ENCODE measurements around the gene DIAPH1.

The DIAPH1 gene

DNA sequence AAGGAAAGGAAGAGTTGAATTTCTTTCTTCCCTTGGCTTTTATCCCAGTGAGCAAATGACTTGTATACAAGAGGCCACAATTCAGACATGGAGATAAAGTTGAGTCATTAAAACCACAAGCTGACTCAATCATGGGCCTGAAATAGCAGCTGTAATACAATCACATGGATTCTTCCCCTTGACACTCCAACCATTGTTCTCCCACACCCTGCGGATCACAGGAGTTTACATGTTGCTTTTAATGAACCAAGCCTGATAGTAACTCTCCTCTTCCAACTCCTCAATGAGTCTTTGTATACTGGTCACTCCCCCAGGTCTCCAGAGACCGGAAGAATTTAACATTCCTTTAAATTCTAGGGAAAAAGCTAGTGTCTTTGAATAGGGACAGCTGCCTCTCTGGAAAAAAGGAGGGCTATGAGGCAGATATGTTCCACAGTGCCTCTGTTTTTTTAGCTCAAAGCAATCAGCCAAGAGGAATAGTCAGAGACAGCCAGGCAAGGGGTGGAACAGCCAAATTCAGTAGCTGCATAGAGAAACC is 97.5 kb downstream of the DIAPH1 start:
- H3K4me1 ChIP-seq (ENCODE audit: control insufficient read depth, insufficient read depth, low read depth, low read length), result peaks cover 17% of the 10 kb centered on the region
- peak overlapping the region; percentile 85 for H3K9ac ChIP-seq (ENCODE audit: low read length)
- peak overlapping the region in 1 of 2 experiments; percentile 20 for H3K4me3 ChIP-seq (ENCODE audit: insufficient read depth in 1 of 2, low read depth in 1 of 2, low read length in 2 of 2)
- H2AFZ ChIP-seq (ENCODE audit: low read depth, low read length), result no peak overlapping the region
- H3K4me2 ChIP-seq (ENCODE audit: low read length, poor library complexity, severe bottlenecking), result no peak overlapping the region
- peak overlapping the region; percentile 38 for H4K8ac ChIP-seq (ENCODE audit: low read length)
- no peak overlapping the region for H2BK15ac ChIP-seq (ENCODE audit: low read depth, poor library complexity, severe bottlenecking)
- peak overlapping the region; percentile 92 for H3K27ac ChIP-seq (ENCODE audit: low read length, poor library complexity, severe bottlenecking)
- H2AK5ac ChIP-seq (ENCODE audit: low read length, severe bottlenecking), result peak overlapping the region; percentile 88
- DNase-seq, result peak; percentile 99
- peaks cover 27% of the 10 kb centered on the region for H3K79me1 ChIP-seq (replicated peaks; ENCODE audit: low read length, poor library complexity, severe bottlenecking)
- peak overlapping the region; percentile 39 to 87 for H3K18ac ChIP-seq (ENCODE audit: low read depth in 1 of 2, low read length in 2 of 2)
- peak overlapping the region; percentile 79 for H2BK5ac ChIP-seq (ENCODE audit: low read depth, low read length, poor library complexity, severe bottlenecking)
- peaks cover 15 to 48% of the 10 kb centered on the region in 2 experiments for H3K36me3 ChIP-seq (ENCODE audit: control insufficient read depth in 1 of 2, insufficient read depth in 2 of 2, low read depth in 1 of 2, low read length in 2 of 2)
- no peaks in the 10 kb centered on the region for H3K9me3 ChIP-seq (ENCODE audit: control insufficient read depth, low read length)
- no peak overlapping the region for H4K91ac ChIP-seq (ENCODE audit: low read length)
- H2BK12ac ChIP-seq (ENCODE audit: low read length in 2 of 2), result peak overlapping the region in 1 of 2 experiments; percentile 32
- H3K23ac ChIP-seq (ENCODE audit: low read length in 2 of 2), result no peak overlapping the region
- no peaks in the 10 kb centered on the region for H3K27me3 ChIP-seq (ENCODE audit: control insufficient read depth in 1 of 2, insufficient read depth in 1 of 2, low read length in 2 of 2)
- no peak overlapping the region for H3K14ac ChIP-seq (ENCODE audit: low read length in 2 of 2)
- H3K4ac ChIP-seq (ENCODE audit: low read depth in 1 of 2, low read length in 2 of 2), result peak overlapping the region; percentile 17 to 57
- no peak overlapping the region for H2BK120ac ChIP-seq (ENCODE audit: low read depth, low read length)
- WGBS, result 0% methylated on average over 2 of the region's 2 CpGs

DNA sequence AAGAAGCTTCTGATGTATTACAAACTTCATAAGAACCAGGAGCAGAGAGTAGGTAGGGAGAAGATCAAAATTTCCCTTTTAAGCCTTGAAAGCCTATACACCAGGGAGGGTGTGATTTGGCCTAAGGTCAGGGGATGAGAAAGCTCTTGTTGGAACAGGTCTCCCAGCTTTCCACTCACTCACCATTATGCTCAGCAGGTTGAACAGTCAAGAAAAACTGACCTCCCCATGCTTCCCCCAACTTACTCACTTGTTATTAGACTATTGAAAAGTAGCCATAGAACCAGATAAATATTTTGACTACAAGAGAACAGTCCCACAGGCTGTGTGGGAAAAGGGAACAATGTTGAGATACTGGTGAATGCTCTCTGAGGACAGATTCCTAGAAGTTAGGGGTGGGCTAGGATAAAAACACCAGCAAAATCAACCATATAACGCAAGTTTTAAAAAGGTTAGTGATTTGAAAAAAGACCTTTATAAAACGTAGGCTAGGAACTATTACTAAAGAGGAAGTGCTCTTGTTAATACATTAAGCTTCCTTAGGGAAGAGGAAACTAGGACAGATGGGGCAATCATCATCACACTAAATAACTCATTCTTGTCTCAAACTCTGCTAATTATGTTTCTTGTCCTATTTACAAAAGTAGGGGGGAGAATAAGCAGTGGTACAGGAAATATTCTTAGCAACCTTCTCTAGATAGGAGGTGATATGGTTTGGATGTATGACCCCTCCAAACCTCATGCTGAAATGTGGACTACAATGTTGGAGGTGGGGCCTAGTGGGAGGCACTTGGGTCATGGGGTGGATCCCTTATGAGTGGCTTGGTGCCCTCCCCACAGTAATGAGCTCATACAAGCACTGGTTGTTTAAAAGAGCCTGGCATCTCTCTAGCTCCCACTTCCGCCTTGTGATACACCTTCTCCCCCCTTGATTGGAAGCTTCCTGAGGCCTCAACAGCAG is 98.9 kb downstream of the DIAPH1 start:
- no peaks in the 10 kb centered on the region for H3K27me3 ChIP-seq (ENCODE audit: control insufficient read depth in 1 of 2, insufficient read depth in 1 of 2, low read length in 2 of 2)
- H3K9ac ChIP-seq (ENCODE audit: low read length), result peak overlapping the region; percentile 44
- H3K14ac ChIP-seq (ENCODE audit: low read length in 2 of 2), result no peak overlapping the region
- no peak overlapping the region for H3K23ac ChIP-seq (ENCODE audit: low read length in 2 of 2)
- H3K79me1 ChIP-seq (replicated peaks; ENCODE audit: low read length, poor library complexity, severe bottlenecking), result peaks cover 27% of the 10 kb centered on the region
- H3K36me3 ChIP-seq (ENCODE audit: control insufficient read depth in 1 of 2, insufficient read depth in 2 of 2, low read depth in 1 of 2, low read length in 2 of 2), result peaks cover 18 to 55% of the 10 kb centered on the region in 2 experiments
- H3K18ac ChIP-seq (ENCODE audit: low read depth in 1 of 2, low read length in 2 of 2), result peak overlapping the region; percentile 48 to 62
- H2BK12ac ChIP-seq (ENCODE audit: low read length in 2 of 2), result peak overlapping the region; percentile 79 to 98
- peaks cover 23% of the 10 kb centered on the region for H3K4me1 ChIP-seq (ENCODE audit: control insufficient read depth, insufficient read depth, low read depth, low read length)
- WGBS, result 91% methylated on average over 1 of the region's 3 CpGs
- H3K27ac ChIP-seq (ENCODE audit: low read length, poor library complexity, severe bottlenecking), result peak overlapping the region; percentile 85
- peak overlapping the region; percentile 59 for H2BK120ac ChIP-seq (ENCODE audit: low read depth, low read length)
- no peaks in the 10 kb centered on the region for H3K9me3 ChIP-seq (ENCODE audit: control insufficient read depth, low read length)
- no peak overlapping the region for H2BK5ac ChIP-seq (ENCODE audit: low read depth, low read length, poor library complexity, severe bottlenecking)
- no peak overlapping the region for H3K4me3 ChIP-seq (ENCODE audit: insufficient read depth in 1 of 2, low read depth in 1 of 2, low read length in 2 of 2)
- peak; percentile 42 for DNase-seq
- no peak overlapping the region for H3K4me2 ChIP-seq (ENCODE audit: low read length, poor library complexity, severe bottlenecking)
- peak overlapping the region; percentile 3 for H2AK5ac ChIP-seq (ENCODE audit: low read length, severe bottlenecking)
- no peak overlapping the region for H2AFZ ChIP-seq (ENCODE audit: low read depth, low read length)
- peak overlapping the region; percentile 15 for H4K91ac ChIP-seq (ENCODE audit: low read length)
- no peak overlapping the region for H4K8ac ChIP-seq (ENCODE audit: low read length)
- H2BK15ac ChIP-seq (ENCODE audit: low read depth, poor library complexity, severe bottlenecking), result no peak overlapping the region
- H3K4ac ChIP-seq (ENCODE audit: low read depth in 1 of 2, low read length in 2 of 2), result peak overlapping the region; percentile 24 to 76

DNA sequence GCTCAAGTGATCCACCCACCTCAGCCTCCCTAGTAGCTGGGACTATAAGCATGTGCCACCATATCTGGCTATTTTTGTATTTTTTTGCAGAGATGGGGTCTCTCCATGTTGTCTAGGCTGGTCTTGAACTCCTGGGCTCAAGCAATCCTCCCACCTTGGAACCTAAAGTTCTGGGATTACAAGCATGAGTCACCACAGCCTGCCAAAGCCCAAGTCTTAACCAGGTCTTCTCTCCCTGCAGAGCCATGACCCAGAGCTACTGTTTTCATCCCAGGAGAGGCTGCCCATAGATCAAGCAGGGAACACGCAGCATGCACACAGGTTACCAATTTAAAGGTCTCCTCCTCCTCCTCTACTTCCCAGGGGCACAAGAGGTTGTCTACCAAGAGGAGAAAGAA is 100.2 kb downstream of the DIAPH1 start:
- Histone ChIP-seq H3K4me1 (ENCODE audit: control insufficient read depth, insufficient read depth, low read depth, low read length) (peaks cover 29% of the 10 kb centered on the region), H3K14ac (ENCODE audit: low read length in 2 of 2) (peak overlapping the region in 1 of 2 experiments; percentile 56), H3K4ac (ENCODE audit: low read depth in 1 of 2, low read length in 2 of 2) (peak overlapping the region in 1 of 2 experiments; percentile 54), H2BK12ac (ENCODE audit: low read length in 2 of 2) (peak overlapping the region; percentile 7 to 89), H3K18ac (ENCODE audit: low read depth in 1 of 2, low read length in 2 of 2) (peak overlapping the region; percentile 52 to 94), H2BK15ac (ENCODE audit: low read depth, poor library complexity, severe bottlenecking) (no peak overlapping the region), H2BK120ac (ENCODE audit: low read depth, low read length) (no peak overlapping the region), H3K23ac (ENCODE audit: low read length in 2 of 2) (no peak overlapping the region), H3K4me2 (ENCODE audit: low read length, poor library complexity, severe bottlenecking) (no peak overlapping the region), H3K9ac (ENCODE audit: low read length) (no peak overlapping the region), H3K27me3 (ENCODE audit: control insufficient read depth in 1 of 2, insufficient read depth in 1 of 2, low read length in 2 of 2) (no peaks in the 10 kb centered on the region), H3K4me3 (ENCODE audit: insufficient read depth in 1 of 2, low read depth in 1 of 2, low read length in 2 of 2) (no peak overlapping the region), H3K9me3 (ENCODE audit: control insufficient read depth, low read length) (no peaks in the 10 kb centered on the region), H2AFZ (ENCODE audit: low read depth, low read length) (no peak overlapping the region), H4K8ac (ENCODE audit: low read length) (no peak overlapping the region), H2AK5ac (ENCODE audit: low read length, severe bottlenecking) (no peak overlapping the region), H3K27ac (ENCODE audit: low read length, poor library complexity, severe bottlenecking) (no peak overlapping the region), H3K79me1 (replicated peaks; ENCODE audit: low read length, poor library complexity, severe bottlenecking) (peaks cover 21% of the 10 kb centered on the region), H2BK5ac (ENCODE audit: low read depth, low read length, poor library complexity, severe bottlenecking) (no peak overlapping the region), H3K36me3 (ENCODE audit: control insufficient read depth in 1 of 2, insufficient read depth in 2 of 2, low read depth in 1 of 2, low read length in 2 of 2) (peaks cover 14 to 52% of the 10 kb centered on the region in 2 experiments), H4K91ac (ENCODE audit: low read length) (no peak overlapping the region)
- DNase-seq, result peak; percentile 27
- no CpG with 5 or more reads among the region's 1 CpG for WGBS

All from mesenchymal stem cell (in vitro differentiated cells and primary cell).